ENCODE results near the gene HACL1.
"Not testable (repeated sequence)": the region's sequence is repeated elsewhere in the genome, so short reads cannot be mapped to it uniquely, and the experiment has no call there.

HACL1 gene

DNA sequence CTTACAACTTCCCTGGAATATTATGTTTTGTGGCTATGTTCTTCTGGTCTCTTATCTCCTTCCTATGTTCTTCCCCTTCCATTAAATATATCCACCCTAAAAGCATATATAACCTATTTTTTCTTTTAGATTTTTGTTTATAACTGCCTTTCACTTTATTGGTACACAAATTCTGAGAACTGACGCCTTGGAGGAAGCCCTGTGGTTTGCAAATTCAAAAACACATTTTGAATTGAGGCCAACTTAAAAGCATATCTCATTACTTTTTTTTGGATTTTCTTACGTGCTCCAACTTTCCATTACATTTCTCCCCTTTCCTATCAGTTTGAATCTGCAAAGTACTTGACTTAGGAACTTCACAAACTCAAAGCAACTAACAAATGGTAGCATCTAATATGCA, 64.5 kb downstream of the HACL1 start:
- no peak for ATAC-seq
- Mint-ChIP-seq H3K4me1 (peaks cover 41% of the 10 kb centered on the region), H3K36me3 (ENCODE audit: low read depth) (peaks cover 2% of the 10 kb centered on the region), H3K27me3 (no peaks in the 10 kb centered on the region), H3K4me3 (no peak overlapping the region), H3K9me3 (no peaks in the 10 kb centered on the region), H3K27ac (no peak overlapping the region)
- DNase-seq, result no peak

DNA sequence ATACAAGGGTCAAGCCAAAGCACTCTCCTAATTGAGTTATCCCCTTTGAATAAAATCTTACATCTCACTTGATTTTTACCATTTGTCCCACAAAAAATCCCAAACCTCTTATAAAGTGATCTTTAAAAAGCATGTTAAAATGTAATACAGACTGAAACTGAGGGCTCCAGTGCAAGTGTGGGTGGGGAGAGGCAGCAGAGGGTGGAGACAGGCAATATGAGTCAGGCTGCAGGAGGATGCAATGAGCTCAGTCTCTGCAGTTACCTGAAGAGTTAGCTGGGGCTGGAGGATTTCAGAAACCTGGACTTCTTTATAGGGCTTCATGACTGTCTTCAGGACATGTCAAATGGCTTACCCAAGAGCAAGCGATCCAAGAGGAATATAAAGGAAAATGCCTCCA, 65.6 kb downstream of the HACL1 start:
- Mint-ChIP-seq H3K36me3 (ENCODE audit: low read depth) (peaks cover 2% of the 10 kb centered on the region), H3K4me3 (no peak overlapping the region)

DNA sequence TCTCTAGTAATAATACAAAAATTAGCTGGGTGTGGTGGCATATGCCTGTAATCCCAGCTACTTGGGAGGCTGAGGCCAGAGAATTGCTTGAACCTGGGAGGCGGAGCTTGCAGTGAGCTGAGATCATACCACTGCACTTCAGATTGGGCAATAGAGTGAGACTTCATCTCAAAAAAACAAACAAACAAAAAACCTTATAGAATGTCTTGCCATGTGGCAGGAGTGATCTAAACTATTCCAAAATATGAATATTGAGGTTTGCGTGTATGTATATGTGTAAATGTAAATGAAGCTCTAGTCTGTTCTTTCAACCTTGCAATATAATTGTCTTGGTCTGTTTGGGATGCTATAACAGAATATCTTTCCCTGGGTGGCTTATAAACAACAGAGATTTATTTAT, 68.8 kb downstream of the HACL1 start:
- not testable (repeated sequence) for DNase-seq; H3K36me3 Mint-ChIP-seq (ENCODE audit: low read depth); ATAC-seq; H3K9me3 Mint-ChIP-seq; H3K27ac Mint-ChIP-seq; H3K27me3 Mint-ChIP-seq; H3K4me3 Mint-ChIP-seq
- peaks cover 45% of the 10 kb centered on the region for H3K4me1 Mint-ChIP-seq

More for the DNA sequence above, 65.6 kb downstream of the HACL1 start:
- ATAC-seq, result peak; percentile 100
- Mint-ChIP-seq H3K9me3 (no peaks in the 10 kb centered on the region), H3K27me3 (no peaks in the 10 kb centered on the region), H3K27ac (peak overlapping the region; percentile 32), H3K4me1 (peaks cover 42% of the 10 kb centered on the region)
- peak; percentile 46 for DNase-seq

DNA sequence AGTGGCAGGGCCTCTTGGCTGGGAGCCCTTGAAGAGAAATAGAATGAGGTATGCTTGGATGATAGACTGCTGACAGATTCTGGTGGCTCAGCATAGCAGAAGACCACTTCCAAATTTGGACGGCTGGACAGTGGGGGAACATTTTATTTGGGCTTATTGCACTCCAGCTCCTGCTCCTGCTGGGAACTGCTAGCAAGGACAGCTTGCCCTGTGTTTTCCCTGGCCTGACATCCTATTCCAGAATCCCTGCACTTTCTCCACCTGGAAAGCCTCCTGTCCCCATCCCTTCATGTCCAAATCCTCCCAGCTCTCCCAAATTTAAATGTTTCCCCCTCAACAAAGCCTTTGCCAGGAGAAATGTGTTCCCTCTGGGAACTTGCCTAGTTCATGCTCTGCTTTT, 70.0 kb downstream of the HACL1 start:
- Mint-ChIP-seq H3K9me3 (no peaks in the 10 kb centered on the region), H3K27me3 (no peaks in the 10 kb centered on the region), H3K4me3 (no peak overlapping the region), H3K4me1 (peaks cover 33% of the 10 kb centered on the region), H3K27ac (no peak overlapping the region), H3K36me3 (ENCODE audit: low read depth) (peaks cover 2% of the 10 kb centered on the region)
- ATAC-seq (no peak), DNase-seq (no peak)

DNA sequence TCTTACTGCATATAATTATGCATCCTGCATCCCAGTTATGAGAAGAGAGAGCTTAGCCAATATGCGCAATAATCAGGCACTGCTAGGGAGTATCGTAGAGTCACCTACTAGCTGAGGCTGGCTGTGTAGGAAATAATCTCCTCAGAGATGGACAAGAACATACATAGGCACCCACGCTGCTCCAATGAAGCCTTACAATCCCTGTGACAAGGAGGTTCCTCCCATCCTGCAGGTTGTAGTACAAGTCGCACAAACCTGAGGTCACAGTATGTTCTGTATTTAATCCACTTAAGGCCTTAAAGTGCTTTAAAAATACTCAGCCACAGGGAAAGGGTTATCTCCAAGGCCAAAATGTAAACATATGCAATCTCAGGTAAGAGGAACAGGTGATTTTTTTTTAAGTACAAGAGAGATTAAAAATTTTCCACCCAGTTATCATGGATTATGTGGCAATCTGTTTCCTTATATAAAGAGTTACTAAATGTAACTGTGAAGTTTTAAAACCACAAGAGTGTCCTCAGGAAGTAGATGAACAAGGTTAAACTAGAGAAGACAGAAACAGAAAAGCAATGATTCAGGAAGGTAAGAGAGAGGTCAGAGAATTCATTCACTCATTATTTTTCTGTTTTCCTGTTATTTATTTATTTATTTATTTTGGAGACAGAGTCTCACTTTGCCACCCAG, 72.4 kb downstream of the HACL1 start:
- ATAC-seq (no peak), DNase-seq (no peak)
- Mint-ChIP-seq H3K27me3 (no peaks in the 10 kb centered on the region), H3K27ac (peak overlapping the region; percentile 51), H3K4me3 (no peak overlapping the region), H3K4me1 (peaks cover 16% of the 10 kb centered on the region), H3K36me3 (ENCODE audit: low read depth) (no peaks in the 10 kb centered on the region), H3K9me3 (no peaks in the 10 kb centered on the region)

- DNase-seq (no peak), ATAC-seq (no peak)
Measured at GRCh38 chr3:15527031-15527459, 74.3 kb downstream of the HACL1 start.

GRCh38 chr3:15525790-15526189, 75.6 kb downstream of the HACL1 start:
- no peaks in the 10 kb centered on the region for H3K36me3 Mint-ChIP-seq (ENCODE audit: low read depth)
- H3K9me3 Mint-ChIP-seq, result no peaks in the 10 kb centered on the region
- H3K27ac Mint-ChIP-seq, result no peak overlapping the region
- DNase-seq (no peak), ATAC-seq (no peak)
- peaks cover 6% of the 10 kb centered on the region for H3K27me3 Mint-ChIP-seq
- no peak overlapping the region for H3K4me3 Mint-ChIP-seq
- peaks cover 26% of the 10 kb centered on the region for H3K4me1 Mint-ChIP-seq

More at GRCh38 chr3:15527031-15527459, 74.3 kb downstream of the HACL1 start:
- Mint-ChIP-seq H3K27ac (no peak overlapping the region), H3K36me3 (ENCODE audit: low read depth) (no peaks in the 10 kb centered on the region), H3K9me3 (no peaks in the 10 kb centered on the region), H3K4me1 (peaks cover 16% of the 10 kb centered on the region), H3K4me3 (no peak overlapping the region), H3K27me3 (no peaks in the 10 kb centered on the region)

DNA sequence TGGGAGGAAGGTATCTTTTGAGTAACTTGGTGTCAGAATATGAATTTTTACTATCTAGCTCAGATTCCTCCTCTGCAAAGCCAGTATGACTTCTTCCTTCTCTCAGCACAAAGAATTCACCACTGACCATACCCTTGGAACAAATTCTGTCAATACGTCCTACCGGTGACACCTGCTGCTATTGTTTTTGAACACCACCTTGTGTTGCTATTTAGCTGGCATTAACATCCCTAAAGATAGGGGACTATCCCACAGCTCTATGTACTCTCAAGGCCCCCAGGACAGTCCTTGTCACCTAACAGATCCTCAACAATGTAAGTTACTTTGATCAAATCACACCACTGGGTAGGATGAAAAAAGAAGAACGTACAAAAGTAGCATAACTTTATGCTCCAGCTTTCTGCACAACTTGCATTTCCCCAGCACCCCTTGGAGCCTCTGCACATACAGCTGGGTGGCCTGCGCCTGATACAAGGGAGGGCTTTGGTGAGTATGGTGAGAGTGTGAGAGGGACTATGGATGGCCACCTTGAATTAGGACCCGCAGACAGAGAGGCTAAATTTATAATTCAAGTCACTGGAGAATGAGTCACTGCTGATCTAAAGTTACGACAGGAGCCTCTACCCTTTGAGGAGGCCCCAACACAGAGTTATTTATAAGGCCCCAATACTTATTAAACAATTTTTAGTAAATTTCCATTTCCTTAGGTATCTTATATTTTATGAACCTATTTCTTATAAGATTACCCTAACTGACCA, 77.5 kb downstream of the HACL1 start:
- H3K27me3 Mint-ChIP-seq, result peaks cover 6% of the 10 kb centered on the region
- peaks cover 26% of the 10 kb centered on the region for H3K4me1 Mint-ChIP-seq
- H3K36me3 Mint-ChIP-seq (ENCODE audit: low read depth), result no peaks in the 10 kb centered on the region
- no peak for ATAC-seq
- DNase-seq, result no peak
- H3K9me3 Mint-ChIP-seq, result no peaks in the 10 kb centered on the region
- no peak overlapping the region for H3K4me3 Mint-ChIP-seq
- H3K27ac Mint-ChIP-seq, result no peak overlapping the region

DNA sequence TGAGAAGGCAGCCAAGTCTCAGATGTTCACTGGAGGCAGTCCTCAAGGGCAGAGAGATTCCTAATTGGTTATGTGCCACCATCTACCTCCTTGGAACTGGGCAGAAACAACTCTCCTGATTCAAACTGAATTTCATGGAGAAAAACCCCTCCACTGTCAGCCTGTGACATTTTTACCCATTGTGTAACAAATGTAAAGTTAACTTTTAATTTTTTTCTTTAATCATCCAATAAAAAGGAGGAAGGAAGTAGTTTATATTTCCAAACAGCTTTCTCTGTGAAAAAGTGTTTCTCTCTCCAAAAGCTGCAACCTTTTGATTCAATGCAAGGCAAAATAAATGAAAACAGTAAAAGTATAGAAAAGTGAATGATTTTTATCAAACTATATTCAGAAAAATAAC, 79.4 kb downstream of the HACL1 start:
- Mint-ChIP-seq H3K9me3 (no peaks in the 10 kb centered on the region), H3K36me3 (ENCODE audit: low read depth) (no peaks in the 10 kb centered on the region), H3K27ac (no peak overlapping the region), H3K4me1 (peaks cover 24% of the 10 kb centered on the region), H3K4me3 (no peak overlapping the region), H3K27me3 (peaks cover 6% of the 10 kb centered on the region)
- ATAC-seq (no peak), DNase-seq (no peak)

DNA sequence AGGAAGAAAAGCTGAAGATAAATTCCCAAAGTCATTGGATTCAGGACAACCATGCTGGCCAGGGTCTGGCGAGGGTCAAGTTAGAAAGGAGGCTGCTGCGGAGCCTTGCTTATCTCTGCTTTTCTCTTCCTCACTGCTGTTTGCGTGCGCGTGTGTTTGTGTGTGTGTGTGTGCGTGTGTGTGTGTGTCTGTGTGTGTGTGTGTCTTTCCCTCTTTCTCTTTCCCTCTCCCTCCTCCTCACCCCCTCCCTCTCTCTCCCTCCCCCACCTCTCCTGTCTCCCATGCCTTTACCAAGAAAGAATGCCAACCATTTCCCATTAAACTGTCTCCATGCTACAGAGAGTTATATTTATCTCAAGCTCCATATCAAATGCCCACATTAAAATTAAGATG, 79.8 kb downstream of the HACL1 start, which contains the start of gene COLQ:
Gene COLQ, minus strand, starts transcription at position 134 of the 393 bp plus-strand sequence. Its CDS starts 81 bp downstream, at position 53.
- Mint-ChIP-seq H3K27ac (peak within 1 kb of the TSS; percentile 40), H3K9me3 (no peaks in the 10 kb centered on the region), H3K4me3 (peak within 1 kb of the TSS; percentile 37), H3K36me3 (ENCODE audit: low read depth) (no peaks in the 10 kb centered on the region), H3K27me3 (peaks cover 6% of the 10 kb centered on the region), H3K4me1 (peaks cover 24% of the 10 kb centered on the region)
- DNase-seq (no peak), ATAC-seq (no peak)

GRCh38 chr3:15520804-15521572, 80.4 kb downstream of the HACL1 start:
- Mint-ChIP-seq H3K4me1 (peaks cover 24% of the 10 kb centered on the region), H3K9me3 (no peaks in the 10 kb centered on the region), H3K27ac (peak overlapping the region; percentile 40), H3K27me3 (peaks cover 6% of the 10 kb centered on the region), H3K36me3 (ENCODE audit: low read depth) (no peaks in the 10 kb centered on the region), H3K4me3 (peak overlapping the region; percentile 37)
- no peak for DNase-seq
- ATAC-seq, result no peak

GRCh38 chr3:15520185-15520584, 81.2 kb downstream of the HACL1 start:
- H3K4me1 Mint-ChIP-seq, result peaks cover 24% of the 10 kb centered on the region
- H3K4me3 Mint-ChIP-seq, result no peak overlapping the region
- H3K27ac Mint-ChIP-seq, result peak overlapping the region; percentile 44

GRCh38 chr3:15519096-15519495, 82.3 kb downstream of the HACL1 start:
- Mint-ChIP-seq H3K4me1 (peaks cover 24% of the 10 kb centered on the region), H3K9me3 (no peaks in the 10 kb centered on the region), H3K27me3 (peaks cover 6% of the 10 kb centered on the region), H3K4me3 (no peak overlapping the region), H3K27ac (no peak overlapping the region), H3K36me3 (ENCODE audit: low read depth) (no peaks in the 10 kb centered on the region)
- DNase-seq (no peak), ATAC-seq (no peak)

More at GRCh38 chr3:15520185-15520584, 81.2 kb downstream of the HACL1 start:
- Mint-ChIP-seq H3K9me3 (no peaks in the 10 kb centered on the region), H3K27me3 (peaks cover 6% of the 10 kb centered on the region), H3K36me3 (ENCODE audit: low read depth) (no peaks in the 10 kb centered on the region)
- DNase-seq (peak; percentile 8), ATAC-seq (peak; percentile 80)

- ATAC-seq (no peak), DNase-seq (no peak)
- Mint-ChIP-seq H3K9me3 (no peaks in the 10 kb centered on the region), H3K27me3 (no peaks in the 10 kb centered on the region), H3K4me3 (no peak overlapping the region), H3K27ac (no peak overlapping the region), H3K4me1 (peaks cover 7% of the 10 kb centered on the region), H3K36me3 (ENCODE audit: low read depth) (no peaks in the 10 kb centered on the region)
Measured at GRCh38 chr3:15514663-15515340, 86.6 kb downstream of the HACL1 start.
